IPS-NIHi7 (cell line): ENCODE data around the gene PCDHB16.
"Not testable (repeated sequence)": the region's sequence is repeated elsewhere in the genome, so short reads cannot be mapped to it uniquely, and the experiment has no call there.

Experiments used
- DNase-seq: peaks from one replicate; pipeline ENCODE4 v3.0.0; 2012; ENCODE audit warnings: mixed read lengths; ENCODE audit errors: extremely low spot score

Gene PCDHB16

GRCh38 chr5:141182248-141182647 is at the start of gene PCDHB16:
Gene PCDHB16, plus strand, starts transcription at chr5:141182387. Its CDS starts 173 bp downstream, at chr5:141182560.
- peak; percentile 62 for DNase-seq

GRCh38 chr5:141135030-141135717 is 47.0 kb upstream of the PCDHB16 start, which contains the start of gene PCDHB5:
Gene PCDHB5, plus strand, starts transcription at chr5:141135206. Its CDS starts 229 bp downstream, at chr5:141135435.
- DNase-seq, result peak; percentile 67

- DNase-seq, result no peak
These were observed 46.4 kb upstream of the PCDHB16 start for GRCh38 chr5:141135718-141136266.

- not testable (repeated sequence) for DNase-seq
These were observed 44.8 kb upstream of the PCDHB16 start for GRCh38 chr5:141137346-141137745.

- no peak for DNase-seq
These were observed 32.4 kb upstream of the PCDHB16 start, which contains the start of gene PCDHB6 for GRCh38 chr5:141149812-141150211. Gene PCDHB6, plus strand, starts transcription at chr5:141150057. Its CDS starts 201 bp downstream, at chr5:141150258.

- no peak for DNase-seq
These were observed 31.8 kb upstream of the PCDHB16 start for GRCh38 chr5:141150224-141150992.

- no peak for DNase-seq
These were observed 31.2 kb upstream of the PCDHB16 start for GRCh38 chr5:141150993-141151325.

- DNase-seq, result not testable (repeated sequence)
These were observed 30.6 kb upstream of the PCDHB16 start for GRCh38 chr5:141151632-141152031.

- not testable (repeated sequence) for DNase-seq
These were observed 30.1 kb upstream of the PCDHB16 start for GRCh38 chr5:141152096-141152495.

GRCh38 chr5:141155540-141156374 is 26.4 kb upstream of the PCDHB16 start:
- peak; percentile 58 for DNase-seq

GRCh38 chr5:141157356-141157755 is 24.8 kb upstream of the PCDHB16 start:
- DNase-seq, result not testable (repeated sequence)

- not testable (repeated sequence) for DNase-seq
These were observed 24.3 kb upstream of the PCDHB16 start for GRCh38 chr5:141157901-141158300.

- DNase-seq, result peak; percentile 48
These were observed 9.6 kb upstream of the PCDHB16 start, which contains the start of gene PCDHB7 for GRCh38 chr5:141172381-141173204. Gene PCDHB7, plus strand, starts transcription at chr5:141172644. Its CDS starts 192 bp downstream, at chr5:141172836.

- not testable (repeated sequence) for DNase-seq
These were observed 7.7 kb upstream of the PCDHB16 start for GRCh38 chr5:141174291-141175104.

GRCh38 chr5:141175933-141176332 is 6.3 kb upstream of the PCDHB16 start:
- DNase-seq, result no peak

GRCh38 chr5:141177577-141178191 is 4.5 kb upstream of the PCDHB16 start, which contains the start of gene PCDHB8:
Gene PCDHB8, plus strand, starts transcription at chr5:141177790. Its CDS starts 245 bp downstream, at chr5:141178035.
- DNase-seq, result not testable (repeated sequence)

GRCh38 chr5:141179371-141179770 is 2.8 kb upstream of the PCDHB16 start:
- DNase-seq, result not testable (repeated sequence)

GRCh38 chr5:141179876-141180275 is 2.3 kb upstream of the PCDHB16 start:
- not testable (repeated sequence) for DNase-seq

GRCh38 chr5:141180313-141180712 is 1.9 kb upstream of the PCDHB16 start:
- DNase-seq, result no peak
